Measurements from ENCODE around the gene CD8A. TPM values are rescaled to one million over a fixed set of nuclear protein-coding genes. Genes with fewer than 3 reads are reported as not detected.
A peak's percentile ranks its signal among the peaks of the same experiment; 100 is the strongest.
"Not testable (repeated sequence)": the region's sequence is repeated elsewhere in the genome, so short reads cannot be mapped to it uniquely, and the experiment has no call there.

The CD8A gene
- total RNA-seq, 2 experiments from 2014 or later: 419 to 432 TPM

GRCh38 chr2:86744152-86744551 is 46.6 kb downstream of the CD8A start:
- intact Hi-C loops (cut with micrococcal nuclease): no loop called here
- H3K27ac Mint-ChIP-seq: no peak overlapping the region
- no peak for DNase-seq
- no peak for TF ChIP-seq CTCF (IDR thresholded peaks at IDR 0.05)
- no peak for ATAC-seq
- ChIA-PET CTCF (interaction anchor here (1.1 to 1.3 kb wide), 2 partner anchors 8 to 20 kb away, joined by 3 to 6 read pairs; no protein-coding TSS in a partner anchor), POLR2A (no interaction called here)
- no peak overlapping the region for H3K4me3 Mint-ChIP-seq
- peaks cover 42% of the 10 kb centered on the region for H3K4me1 Mint-ChIP-seq (ENCODE audit: low read depth)
- peaks cover 34% of the 10 kb centered on the region for H3K36me3 Mint-ChIP-seq (ENCODE audit: low read depth)
- no peaks in the 10 kb centered on the region for H3K27me3 Mint-ChIP-seq
- H3K9me3 Mint-ChIP-seq: no peaks in the 10 kb centered on the region

GRCh38 chr2:86741889-86742498 is 48.7 kb downstream of the CD8A start:
- H3K9me3 Mint-ChIP-seq; H3K4me3 Mint-ChIP-seq; DNase-seq; POLR2A ChIA-PET; intact Hi-C loops (cut with micrococcal nuclease); CTCF ChIA-PET; H3K27me3 Mint-ChIP-seq: not testable (repeated sequence)
- ATAC-seq: peak; percentile 76
- peak overlapping the region; percentile 73 for H3K27ac Mint-ChIP-seq
- peaks cover 22% of the 10 kb centered on the region for H3K36me3 Mint-ChIP-seq (ENCODE audit: low read depth)
- H3K4me1 Mint-ChIP-seq (ENCODE audit: low read depth): peaks cover 33% of the 10 kb centered on the region

DNA sequence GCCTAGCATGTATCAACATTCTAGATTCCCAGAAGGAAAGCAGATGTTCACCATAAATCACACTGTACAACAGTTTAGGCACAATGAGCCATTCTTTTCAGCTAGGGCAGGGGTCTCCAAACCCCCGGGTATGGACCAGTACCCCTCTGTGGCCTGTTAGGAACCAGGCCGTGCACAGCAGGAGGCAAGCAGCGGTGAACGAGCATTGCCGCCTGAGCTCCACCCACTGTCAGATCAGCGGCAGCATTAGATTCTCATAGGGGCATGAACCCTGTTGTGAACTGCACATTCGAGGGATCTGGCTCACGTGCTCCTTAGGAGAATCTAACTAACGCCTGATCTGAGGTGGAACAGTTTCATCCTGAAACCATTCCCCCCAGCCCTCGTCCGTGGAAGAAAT is 50.8 kb downstream of the CD8A start:
- H3K4me3 Mint-ChIP-seq; H3K27me3 Mint-ChIP-seq; H3K9me3 Mint-ChIP-seq; H3K27ac Mint-ChIP-seq; ATAC-seq; CTCF ChIA-PET; DNase-seq; intact Hi-C loops (cut with micrococcal nuclease); POLR2A ChIA-PET: not testable (repeated sequence)
- H3K4me1 Mint-ChIP-seq (ENCODE audit: low read depth): peaks cover 12% of the 10 kb centered on the region
- peaks cover 12% of the 10 kb centered on the region for H3K36me3 Mint-ChIP-seq (ENCODE audit: low read depth)

DNA sequence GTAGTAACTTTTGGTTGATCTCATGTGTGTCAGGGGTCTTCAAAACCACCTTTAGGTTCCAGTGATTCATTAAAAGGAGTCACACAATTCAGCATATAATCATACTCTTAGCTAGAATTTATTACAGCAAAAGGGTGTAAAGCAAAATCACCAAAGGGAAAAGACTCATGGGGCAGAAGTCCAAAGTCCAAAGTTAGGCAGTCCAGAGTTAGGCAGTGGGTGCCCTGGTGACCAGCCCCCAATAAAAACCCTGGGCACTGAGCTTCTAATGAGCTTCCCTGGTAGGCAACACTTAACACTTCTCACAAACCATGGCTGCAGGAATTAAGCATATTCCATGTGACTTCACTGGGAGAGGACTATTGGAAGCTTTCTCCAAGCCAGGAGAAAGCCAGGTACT is 51.2 kb downstream of the CD8A start:
- H3K4me1 Mint-ChIP-seq (ENCODE audit: low read depth); H3K9me3 Mint-ChIP-seq; H3K4me3 Mint-ChIP-seq; POLR2A ChIA-PET; H3K27me3 Mint-ChIP-seq; CTCF ChIA-PET; DNase-seq; ATAC-seq; H3K27ac Mint-ChIP-seq; intact Hi-C loops (cut with micrococcal nuclease): not testable (repeated sequence)
- H3K36me3 Mint-ChIP-seq (ENCODE audit: low read depth): peaks cover 12% of the 10 kb centered on the region

GRCh38 chr2:86734896-86735295 is 55.8 kb downstream of the CD8A start:
- ATAC-seq: peak; percentile 24

More at GRCh38 chr2:86734896-86735295, 55.8 kb downstream of the CD8A start:
- H3K27ac Mint-ChIP-seq; H3K36me3 Mint-ChIP-seq (ENCODE audit: low read depth); DNase-seq; H3K27me3 Mint-ChIP-seq; intact Hi-C loops (cut with micrococcal nuclease); POLR2A ChIA-PET; H3K9me3 Mint-ChIP-seq; H3K4me3 Mint-ChIP-seq; H3K4me1 Mint-ChIP-seq (ENCODE audit: low read depth); CTCF ChIA-PET: not testable (repeated sequence)

Other genes with a start within 250 kb of the CD8A start
- gene CHMP3, start 227.5 kb downstream of the CD8A start, total RNA-seq: 10 to 100 TPM; 30.1 to 31.6 TPM
- gene RNF103, start 167.0 kb downstream of the CD8A start, total RNA-seq: 10 to 100 TPM; 10.3 to 10.8 TPM
- 10 to 100 TPM; 56.5 to 57.3 TPM for gene RMND5A, start 70.6 kb downstream of the CD8A start, total RNA-seq
- gene CD8B, start 71.0 kb upstream of the CD8A start, total RNA-seq: 100 to 1,000 TPM; 319 to 321 TPM
- gene RGPD1, start 151.2 kb upstream of the CD8A start, total RNA-seq: 1 to 10 TPM; 5.5 to 5.6 TPM
- 1 to 10 TPM in 1 of 2 experiments, under 1 TPM in 1; 0.45 to 1.3 TPM for gene PLGLB1, start 230.9 kb upstream of the CD8A start, total RNA-seq

Measured in activated CD8-positive, alpha-beta T cell treated with anti-CD3 and anti-CD28 coated beads for 36 hours (primary cell).